HK-2 (cell line): Measurements from ENCODE around the gene DNAL4.
A peak's percentile ranks its signal among the peaks of the same experiment; 100 is the strongest.

Experiments used
- DNase-seq: peaks from one replicate; pipeline ENCODE4 v3.0.0-alpha.2; 2018; ENCODE audit not compliant: unreplicated experiment

DNAL4 gene

GRCh38 chr22:38793721-38794466 lies at the start of gene DNAL4:
Gene DNAL4 (minus strand): TSS chr22:38794143. CDS start chr22:38782731, 11,412 bp downstream.
- DNase-seq: peak; percentile 85

DNA sequence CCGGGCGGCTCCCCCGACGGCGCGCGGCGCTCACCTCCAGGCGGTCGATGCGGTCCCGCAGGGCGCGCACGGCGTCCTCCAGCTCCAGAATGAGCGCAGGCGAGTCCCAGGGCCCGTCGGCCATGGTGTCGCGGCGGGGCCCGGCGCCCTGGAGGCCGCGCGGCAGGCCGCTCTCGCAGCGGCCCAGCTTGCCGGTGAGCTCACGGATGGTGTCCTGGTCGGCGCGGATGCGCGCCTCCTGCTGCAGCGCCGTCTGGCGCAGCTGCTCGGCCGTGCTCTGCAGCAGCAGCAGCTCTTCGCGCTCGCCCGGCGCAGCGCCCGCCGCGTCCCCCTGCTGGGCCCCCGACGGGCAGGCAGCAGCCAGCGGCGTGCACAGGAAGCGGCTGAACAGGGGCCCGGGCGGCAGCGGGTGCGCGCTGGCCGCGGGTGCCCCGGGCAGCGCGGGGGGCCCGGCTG lies 49.3 kb upstream of the DNAL4 start:
- peak; percentile 54 for DNase-seq

GRCh38 chr22:38842512-38843200 lies 48.7 kb upstream of the DNAL4 start:
- DNase-seq: no peak

- no peak for DNase-seq
These were observed 47.7 kb upstream of the DNAL4 start for GRCh38 chr22:38841635-38842034.

DNA sequence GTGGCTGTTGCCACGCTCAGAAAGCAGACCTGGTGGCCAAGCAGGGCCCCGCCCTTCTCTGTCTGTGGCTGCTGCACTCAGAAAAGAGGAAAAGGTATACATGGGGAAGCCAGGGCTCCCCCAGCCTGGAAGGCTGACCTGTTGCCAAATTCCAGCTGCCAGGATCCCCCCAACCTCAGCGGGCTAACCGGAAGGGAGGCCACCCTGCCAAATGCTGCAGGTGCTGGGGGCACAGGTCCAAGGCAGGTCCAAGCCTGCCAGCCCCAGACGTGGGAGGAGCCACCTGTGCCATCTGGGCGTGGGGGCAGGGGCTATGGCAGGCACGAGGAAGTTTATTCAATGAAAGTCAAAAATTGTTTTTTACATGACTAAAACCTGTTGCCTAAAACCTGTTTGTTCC lies 47.3 kb upstream of the DNAL4 start:
- DNase-seq: no peak

- no peak for DNase-seq
These were observed 46.2 kb upstream of the DNAL4 start for GRCh38 chr22:38840129-38840528.

GRCh38 chr22:38839686-38840085 lies 45.7 kb upstream of the DNAL4 start:
- DNase-seq: no peak

- no peak for DNase-seq
These were observed 43.5 kb upstream of the DNAL4 start for GRCh38 chr22:38837414-38837928.

GRCh38 chr22:38835888-38836301 lies 42.0 kb upstream of the DNAL4 start:
- no peak for DNase-seq

- DNase-seq: no peak
These were observed 41.0 kb upstream of the DNAL4 start for GRCh38 chr22:38834991-38835390.

DNA sequence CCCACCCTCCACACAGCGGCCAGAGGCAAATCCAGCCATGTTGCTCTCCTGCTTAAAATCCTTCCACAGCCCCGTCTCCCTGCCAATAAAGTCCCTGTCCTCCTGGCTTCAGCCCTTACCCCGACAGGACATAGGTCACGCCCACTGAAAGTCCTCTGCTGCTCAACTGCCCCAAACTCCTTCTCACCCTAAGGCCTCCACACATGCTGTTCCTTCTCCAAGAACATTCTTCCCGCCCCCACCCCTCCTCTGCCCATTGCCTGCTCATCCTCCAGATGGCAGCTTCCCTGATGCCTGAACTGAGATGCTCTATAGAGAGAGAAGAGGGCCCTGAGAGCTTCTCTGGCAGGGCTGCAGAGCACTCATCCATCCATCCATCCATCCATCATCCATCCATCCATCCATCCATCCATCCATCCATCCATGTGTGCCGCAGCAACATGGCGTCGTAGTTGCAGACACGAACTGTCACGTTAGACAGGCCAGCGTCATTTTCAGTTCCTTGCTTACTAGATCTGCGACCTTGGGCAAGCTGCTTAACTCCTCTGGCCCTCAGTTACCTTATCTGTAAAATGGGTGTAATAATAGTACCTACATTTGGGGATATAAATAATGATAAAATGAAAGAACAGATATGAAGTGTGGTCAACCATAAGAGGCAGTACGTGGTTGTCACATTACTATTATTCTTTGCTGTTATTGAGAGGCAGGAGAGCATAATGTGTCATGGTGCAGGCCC lies 40.4 kb upstream of the DNAL4 start:
- DNase-seq: no peak

GRCh38 chr22:38833061-38833460 lies 39.1 kb upstream of the DNAL4 start:
- no peak for DNase-seq

- no peak for DNase-seq
These were observed 38.3 kb upstream of the DNAL4 start for GRCh38 chr22:38832005-38832978.

DNA sequence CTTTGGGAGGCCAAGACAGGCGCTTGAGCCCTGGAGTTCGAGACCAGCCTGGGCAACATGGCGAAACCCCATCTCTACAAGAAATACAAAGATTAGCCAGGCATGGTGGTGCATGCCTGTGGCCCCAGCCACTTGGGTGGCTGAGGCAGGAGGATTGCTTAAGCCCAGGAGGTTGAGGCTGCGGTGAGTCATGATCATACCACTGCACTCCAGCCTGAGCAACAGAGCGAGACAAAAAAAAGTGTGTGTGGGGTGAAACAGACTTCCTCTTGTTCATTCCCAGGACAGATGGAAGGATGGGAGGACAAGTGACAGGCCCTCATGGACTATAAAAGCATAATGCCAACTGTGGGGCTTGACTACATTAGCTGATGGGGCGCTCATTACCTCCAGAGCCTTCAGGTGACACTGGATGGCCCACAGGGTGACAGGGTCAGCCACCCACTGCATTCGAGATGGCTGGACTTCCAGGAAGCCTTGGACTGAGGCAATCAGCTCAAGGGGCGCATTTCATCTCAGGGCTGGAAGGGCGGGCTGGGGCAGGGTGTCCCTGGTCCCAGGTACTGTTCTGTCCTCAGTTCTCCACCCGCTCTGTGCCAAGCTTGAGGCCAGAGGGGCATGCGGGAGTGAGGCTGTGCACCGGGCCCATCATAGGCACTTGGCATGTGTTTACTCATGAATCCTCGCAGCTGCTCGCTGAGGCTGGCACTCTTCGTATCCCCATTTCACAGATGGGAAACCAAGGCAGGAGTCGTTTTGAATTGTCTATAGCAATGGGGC lies 37.4 kb upstream of the DNAL4 start:
- DNase-seq: peak; percentile 73

GRCh38 chr22:38830845-38831108 lies 36.8 kb upstream of the DNAL4 start:
- DNase-seq: no peak

GRCh38 chr22:38830026-38830844 lies 36.3 kb upstream of the DNAL4 start:
- DNase-seq: no peak

GRCh38 chr22:38829485-38829884 lies 35.5 kb upstream of the DNAL4 start:
- no peak for DNase-seq

- no peak for DNase-seq
These were observed 34.8 kb upstream of the DNAL4 start for GRCh38 chr22:38828616-38829205.

GRCh38 chr22:38828191-38828590 lies 34.2 kb upstream of the DNAL4 start:
- no peak for DNase-seq
